ENCODE data around the gene EHMT1.

EHMT1 gene

DNA sequence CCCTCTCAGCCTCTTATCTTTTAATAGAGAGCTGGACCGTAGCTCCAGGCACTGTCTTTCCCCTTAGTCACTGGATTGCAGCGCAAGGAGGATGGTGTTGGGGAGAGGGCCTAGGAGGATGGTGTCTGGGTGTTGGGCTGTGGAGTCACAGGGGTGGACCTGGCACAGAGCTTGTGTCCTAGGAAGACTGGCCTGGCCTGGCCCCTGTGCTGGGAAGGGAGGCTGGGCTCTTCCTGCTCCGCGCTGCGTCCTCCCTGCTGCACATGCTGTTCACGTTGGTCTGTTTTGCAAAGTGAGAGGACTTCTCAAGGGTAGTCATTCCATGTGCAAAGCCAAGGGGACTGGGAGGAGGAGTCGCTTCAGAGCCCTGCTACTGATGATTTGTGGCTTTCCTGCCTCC is 123.9 kb downstream of the EHMT1 start:
- Histone ChIP-seq H2AFZ (ENCODE audit: low read depth) (no peak overlapping the region), H3K4me3 (IDR thresholded peaks at IDR 0.05; ENCODE audit: insufficient read depth, low read depth, low read length) (no peak overlapping the region), H3K27ac (no peak overlapping the region), H3K4me1 (ENCODE audit: low read depth, poor library complexity, severe bottlenecking) (no peaks in the 10 kb centered on the region), H3K27me3 (ENCODE audit: insufficient read depth, low read depth) (no peaks in the 10 kb centered on the region), H4K20me1 (ENCODE audit: insufficient read depth) (no peaks in the 10 kb centered on the region), H3K4me2 (no peak overlapping the region), H3K9ac (no peak overlapping the region), H3K36me3 (ENCODE audit: insufficient read depth) (no peaks in the 10 kb centered on the region), H3K79me2 (ENCODE audit: insufficient read depth, low read depth) (no peaks in the 10 kb centered on the region)
- TF ChIP-seq CTCF (conservative IDR thresholded peaks at IDR 0.05; ENCODE audit: low read depth, low read length): no peak

DNA sequence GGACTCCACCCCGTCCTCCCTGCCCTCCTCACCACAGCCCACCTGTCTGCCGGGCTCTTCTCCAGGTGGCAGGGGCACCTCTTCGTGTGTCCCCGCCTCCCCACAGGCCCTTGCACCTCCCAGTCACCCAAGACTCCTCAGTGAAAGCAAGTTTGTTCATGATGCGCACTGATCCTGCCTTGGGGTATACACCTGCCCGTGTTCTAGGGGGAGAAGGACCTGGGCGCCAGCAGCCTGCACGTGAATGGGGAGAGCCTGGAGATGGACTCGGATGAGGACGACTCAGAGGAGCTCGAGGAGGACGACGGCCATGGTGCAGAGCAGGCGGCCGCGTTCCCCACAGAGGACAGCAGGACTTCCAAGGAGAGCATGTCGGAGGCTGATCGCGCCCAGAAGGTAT is 124.9 kb downstream of the EHMT1 start:
- H3K9ac ChIP-seq: no peak overlapping the region
- no peaks in the 10 kb centered on the region for H3K36me3 ChIP-seq (ENCODE audit: insufficient read depth)
- H3K27ac ChIP-seq: no peak overlapping the region
- no peaks in the 10 kb centered on the region for H3K4me1 ChIP-seq (ENCODE audit: low read depth, poor library complexity, severe bottlenecking)
- H3K4me2 ChIP-seq: no peak overlapping the region
- TF ChIP-seq CTCF (conservative IDR thresholded peaks at IDR 0.05; ENCODE audit: low read depth, low read length): no peak
- H3K79me2 ChIP-seq (ENCODE audit: insufficient read depth, low read depth): no peaks in the 10 kb centered on the region
- H3K27me3 ChIP-seq (ENCODE audit: insufficient read depth, low read depth): no peaks in the 10 kb centered on the region
- H2AFZ ChIP-seq (ENCODE audit: low read depth): no peak overlapping the region
- no peaks in the 10 kb centered on the region for H4K20me1 ChIP-seq (ENCODE audit: insufficient read depth)
- H3K4me3 ChIP-seq (IDR thresholded peaks at IDR 0.05; ENCODE audit: insufficient read depth, low read depth, low read length): no peak overlapping the region

- no peak overlapping the region for H3K4me3 ChIP-seq (IDR thresholded peaks at IDR 0.05; ENCODE audit: insufficient read depth, low read depth, low read length)
- no peak overlapping the region for H2AFZ ChIP-seq (ENCODE audit: low read depth)
- H3K27me3 ChIP-seq (ENCODE audit: insufficient read depth, low read depth): no peaks in the 10 kb centered on the region
- H3K4me1 ChIP-seq (ENCODE audit: low read depth, poor library complexity, severe bottlenecking): no peaks in the 10 kb centered on the region
- TF ChIP-seq CTCF (conservative IDR thresholded peaks at IDR 0.05; ENCODE audit: low read depth, low read length): no peak
- no peak overlapping the region for H3K4me2 ChIP-seq
- no peaks in the 10 kb centered on the region for H3K79me2 ChIP-seq (ENCODE audit: insufficient read depth, low read depth)
- no peaks in the 10 kb centered on the region for H3K36me3 ChIP-seq (ENCODE audit: insufficient read depth)
- no peaks in the 10 kb centered on the region for H4K20me1 ChIP-seq (ENCODE audit: insufficient read depth)
- H3K9ac ChIP-seq: no peak overlapping the region
- no peak overlapping the region for H3K27ac ChIP-seq
Measured at GRCh38 chr9:137744632-137745183, 125.9 kb downstream of the EHMT1 start.

GRCh38 chr9:137745541-137745991 is 126.8 kb downstream of the EHMT1 start:
- Histone ChIP-seq H3K9ac (no peak overlapping the region), H3K36me3 (ENCODE audit: insufficient read depth) (no peaks in the 10 kb centered on the region), H3K4me2 (no peak overlapping the region), H3K27me3 (ENCODE audit: insufficient read depth, low read depth) (no peaks in the 10 kb centered on the region), H4K20me1 (ENCODE audit: insufficient read depth) (no peaks in the 10 kb centered on the region), H3K27ac (no peak overlapping the region), H2AFZ (ENCODE audit: low read depth) (no peak overlapping the region), H3K79me2 (ENCODE audit: insufficient read depth, low read depth) (no peaks in the 10 kb centered on the region), H3K4me3 (IDR thresholded peaks at IDR 0.05; ENCODE audit: insufficient read depth, low read depth, low read length) (no peak overlapping the region), H3K4me1 (ENCODE audit: low read depth, poor library complexity, severe bottlenecking) (no peaks in the 10 kb centered on the region)
- TF ChIP-seq CTCF (conservative IDR thresholded peaks at IDR 0.05; ENCODE audit: low read depth, low read length): no peak

Data from KMS-11 (cell line).